Neural crest cell (in vitro differentiated cells): ENCODE data around the gene SDE2. TPM values are rescaled to one million over a fixed set of nuclear protein-coding genes. Genes with fewer than 3 reads are reported as not detected.
"Not testable (repeated sequence)": the region's sequence is repeated elsewhere in the genome, so short reads cannot be mapped to it uniquely, and the experiment has no call there.

Source experiments
- DNase-seq: peaks from one replicate; pipeline ENCODE4 v3.0.0; 2021; ENCODE audit warnings: low read depth, mixed read lengths, low spot score
- H3K27ac Mint-ChIP-seq: one replicate; pipeline ENCODE4 v1.8.0; 2021; ENCODE audit warnings: mild to moderate bottlenecking, mixed read lengths; ENCODE audit not compliant: unreplicated experiment
- H3K27me3 Mint-ChIP-seq: 2 replicates; pipeline ENCODE4 v1.8.0; 2021; ENCODE audit warnings: low read depth, mild to moderate bottlenecking, mixed read lengths
- H3K36me3 Mint-ChIP-seq: 2 replicates; pipeline ENCODE4 v1.8.0; 2021; ENCODE audit warnings: low read depth, mild to moderate bottlenecking, mixed read lengths
- H3K4me1 Mint-ChIP-seq: 2 replicates; pipeline ENCODE4 v1.8.0; 2021; ENCODE audit warnings: mixed read lengths
- H3K4me3 Mint-ChIP-seq: one replicate; pipeline ENCODE4 v1.8.0; 2021; ENCODE audit warnings: mild to moderate bottlenecking, mixed read lengths
- H3K9me3 Mint-ChIP-seq: 2 replicates; pipeline ENCODE4 v1.8.0; 2021; ENCODE audit warnings: mixed read lengths
- total RNA-seq: library from RNA; stranded (reverse); gene quantifications from 2 replicates; pipeline ENCODE4 v1.2.1, GENCODE V29; 2021
- TF ChIP-seq, protein P1 (sequence below): fragments of 200-600 bp; sonication (generic); conservative IDR thresholded peaks from 2 replicates; pipeline ENCODE4 v1.5.0; 2021; ENCODE audit warnings: antibody characterized with exemption, mild to moderate bottlenecking

The SDE2 gene
- total RNA-seq, 1 donor from 2014 or later = 18.1 TPM

DNA sequence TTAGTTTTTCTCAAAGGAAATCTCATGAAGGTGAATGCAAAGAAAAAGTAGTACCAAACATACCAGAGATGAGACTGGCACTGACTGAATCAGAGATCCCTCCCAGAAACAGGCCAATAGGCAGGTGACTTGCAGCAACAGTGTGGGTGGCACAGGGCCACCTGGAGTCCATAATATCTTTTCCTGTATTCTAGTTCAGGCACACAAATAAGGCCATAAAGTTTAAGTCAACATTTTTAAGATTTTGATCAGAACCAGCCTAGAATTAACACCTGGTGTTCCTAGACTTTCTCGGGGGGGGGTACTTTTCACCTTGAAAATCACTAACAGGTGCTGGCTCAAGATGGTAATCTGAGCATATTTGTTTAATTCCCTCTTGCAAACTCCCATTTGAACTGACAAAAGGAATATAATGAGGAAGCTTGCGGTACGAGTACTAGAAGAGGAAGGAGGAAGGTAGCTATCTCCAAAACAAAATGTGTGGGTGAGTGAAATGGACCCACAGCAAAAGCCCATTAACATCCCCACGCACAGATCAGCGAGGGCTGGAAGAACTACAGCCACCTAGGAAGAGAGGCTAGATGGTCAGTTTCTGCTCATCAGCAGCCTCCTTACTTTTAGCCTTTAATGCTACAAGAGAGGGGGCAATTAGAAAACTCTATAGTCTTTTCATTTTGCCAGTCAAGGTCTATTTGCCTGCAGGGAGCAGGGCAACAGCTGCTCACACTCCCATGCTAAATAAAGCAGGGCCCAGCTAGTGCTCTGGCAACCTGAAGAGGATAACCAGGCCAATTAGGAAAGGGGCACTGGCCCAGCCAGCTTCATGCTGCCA is 18.9 kb downstream of the SDE2 start:
- DNase-seq = no peak
- Mint-ChIP-seq H3K9me3 (peaks cover 12% of the 10 kb centered on the region), H3K27ac (no peak overlapping the region), H3K27me3 (no peaks in the 10 kb centered on the region), H3K4me3 (no peak overlapping the region), H3K36me3 (peaks cover 35% of the 10 kb centered on the region), H3K4me1 (peaks cover 4% of the 10 kb centered on the region)
- TF ChIP-seq, protein P1, sequence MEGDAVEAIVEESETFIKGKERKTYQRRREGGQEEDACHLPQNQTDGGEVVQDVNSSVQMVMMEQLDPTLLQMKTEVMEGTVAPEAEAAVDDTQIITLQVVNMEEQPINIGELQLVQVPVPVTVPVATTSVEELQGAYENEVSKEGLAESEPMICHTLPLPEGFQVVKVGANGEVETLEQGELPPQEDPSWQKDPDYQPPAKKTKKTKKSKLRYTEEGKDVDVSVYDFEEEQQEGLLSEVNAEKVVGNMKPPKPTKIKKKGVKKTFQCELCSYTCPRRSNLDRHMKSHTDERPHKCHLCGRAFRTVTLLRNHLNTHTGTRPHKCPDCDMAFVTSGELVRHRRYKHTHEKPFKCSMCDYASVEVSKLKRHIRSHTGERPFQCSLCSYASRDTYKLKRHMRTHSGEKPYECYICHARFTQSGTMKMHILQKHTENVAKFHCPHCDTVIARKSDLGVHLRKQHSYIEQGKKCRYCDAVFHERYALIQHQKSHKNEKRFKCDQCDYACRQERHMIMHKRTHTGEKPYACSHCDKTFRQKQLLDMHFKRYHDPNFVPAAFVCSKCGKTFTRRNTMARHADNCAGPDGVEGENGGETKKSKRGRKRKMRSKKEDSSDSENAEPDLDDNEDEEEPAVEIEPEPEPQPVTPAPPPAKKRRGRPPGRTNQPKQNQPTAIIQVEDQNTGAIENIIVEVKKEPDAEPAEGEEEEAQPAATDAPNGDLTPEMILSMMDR = no peak

- no peak for DNase-seq
- TF ChIP-seq, protein P1 = no peak
- Mint-ChIP-seq H3K4me1 (peaks cover 4% of the 10 kb centered on the region), H3K4me3 (no peak overlapping the region), H3K36me3 (peaks cover 35% of the 10 kb centered on the region), H3K9me3 (peaks cover 12% of the 10 kb centered on the region), H3K27me3 (no peaks in the 10 kb centered on the region), H3K27ac (no peak overlapping the region)
These were observed 19.7 kb downstream of the SDE2 start for GRCh38 chr1:225979421-225979820.

DNA sequence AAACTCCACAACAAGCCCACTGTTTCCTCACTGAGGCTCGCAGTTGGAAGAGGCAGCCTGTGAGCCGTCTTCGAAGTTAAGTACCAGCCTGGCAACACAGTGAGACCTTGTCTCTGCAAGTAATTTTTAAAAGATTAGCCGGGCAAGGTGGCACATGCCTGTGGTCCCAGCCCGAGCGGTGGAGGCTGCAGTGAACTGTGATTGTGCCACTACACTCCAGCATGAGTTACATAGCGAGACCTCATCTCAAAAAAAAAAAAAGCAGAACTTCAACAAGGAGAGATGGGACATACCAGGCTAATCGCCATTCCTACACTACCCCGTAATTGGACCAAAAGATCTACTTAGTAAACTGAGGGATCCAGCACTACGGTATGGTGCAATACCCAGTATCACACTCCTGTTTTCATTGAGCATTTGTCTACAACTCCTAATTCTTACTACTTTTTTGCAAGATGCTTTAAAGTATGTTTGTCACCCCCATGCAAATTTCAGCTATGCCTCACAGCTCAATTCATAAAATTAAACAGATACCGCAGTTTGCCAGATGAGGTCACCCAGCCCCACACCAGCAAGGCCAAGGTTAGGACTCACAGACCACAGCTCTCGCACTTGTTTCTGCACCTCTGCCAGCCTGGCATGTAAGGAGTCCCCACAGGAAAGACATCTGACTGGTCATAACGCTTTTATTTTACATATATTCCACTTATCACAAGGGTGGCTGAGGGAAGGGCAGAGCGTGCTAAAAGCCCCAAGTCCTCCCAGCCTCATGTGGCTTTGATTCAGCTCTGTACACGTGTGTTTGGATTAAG is 21.0 kb downstream of the SDE2 start:
- Mint-ChIP-seq H3K27ac (no peak overlapping the region), H3K27me3 (no peaks in the 10 kb centered on the region), H3K4me3 (no peak overlapping the region), H3K36me3 (peaks cover 28% of the 10 kb centered on the region), H3K9me3 (peaks cover 7% of the 10 kb centered on the region), H3K4me1 (peaks cover 4% of the 10 kb centered on the region)
- TF ChIP-seq, protein P1 = no peak
- DNase-seq = no peak

GRCh38 chr1:225975146-225975545 is 24.0 kb downstream of the SDE2 start:
- H3K9me3 Mint-ChIP-seq, DNase-seq, H3K4me1 Mint-ChIP-seq, H3K36me3 Mint-ChIP-seq, H3K4me3 Mint-ChIP-seq, H3K27ac Mint-ChIP-seq, H3K27me3 Mint-ChIP-seq: not testable (repeated sequence)

DNA sequence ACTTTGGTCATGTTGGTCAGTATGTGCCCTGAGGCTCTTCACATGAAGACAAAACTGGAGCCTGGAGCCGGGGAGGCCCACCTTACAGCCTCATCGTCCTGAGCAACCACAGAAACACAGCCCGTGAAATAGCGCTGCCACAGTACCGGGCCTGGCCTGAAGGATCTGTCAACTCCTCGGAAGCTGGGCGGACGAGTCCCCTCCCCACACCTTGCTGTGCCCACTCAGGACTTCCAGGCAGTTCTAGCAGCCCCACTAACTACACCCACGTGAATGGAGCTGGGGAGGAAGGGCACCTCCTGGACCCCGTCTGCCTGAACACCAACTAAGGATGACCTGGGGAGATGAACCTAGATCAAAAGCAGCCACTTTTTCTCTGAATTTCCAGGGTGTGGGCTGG is 24.7 kb downstream of the SDE2 start:
- TF ChIP-seq, protein P1 = no peak
- Mint-ChIP-seq H3K36me3 (peaks cover 2% of the 10 kb centered on the region), H3K9me3 (no peaks in the 10 kb centered on the region), H3K4me1 (peaks cover 4% of the 10 kb centered on the region), H3K27ac (no peak overlapping the region), H3K4me3 (no peak overlapping the region), H3K27me3 (no peaks in the 10 kb centered on the region)
- DNase-seq = no peak

DNA sequence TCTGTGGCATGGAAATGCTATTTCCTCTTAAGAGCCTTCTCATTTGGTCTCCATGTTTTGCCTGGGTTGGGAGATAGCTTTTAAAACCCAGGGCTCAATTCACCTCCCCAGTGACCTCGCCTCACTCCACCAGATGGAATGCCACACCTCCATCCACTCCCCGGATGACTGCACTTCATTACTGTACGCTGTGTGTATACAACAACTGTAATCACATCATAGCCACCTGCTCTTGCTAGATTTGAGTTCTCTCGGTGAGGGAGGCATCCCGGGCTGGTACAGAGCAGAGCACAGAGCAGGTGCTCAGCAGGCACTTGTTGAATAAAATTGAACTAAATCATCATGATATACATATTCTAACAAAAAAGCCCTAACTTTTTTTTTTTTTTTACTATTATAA is 26.0 kb downstream of the SDE2 start:
- no peaks in the 10 kb centered on the region for H3K9me3 Mint-ChIP-seq
- no peak for DNase-seq
- TF ChIP-seq, protein P1 = no peak
- no peaks in the 10 kb centered on the region for H3K36me3 Mint-ChIP-seq
- no peaks in the 10 kb centered on the region for H3K27me3 Mint-ChIP-seq
- no peak overlapping the region for H3K27ac Mint-ChIP-seq
- no peak overlapping the region for H3K4me3 Mint-ChIP-seq
- peaks cover 9% of the 10 kb centered on the region for H3K4me1 Mint-ChIP-seq
